ENCODE data around the gene HPF1. TPM values are rescaled to one million over a fixed set of nuclear protein-coding genes. Genes with fewer than 3 reads are reported as not detected.
A peak's percentile ranks its signal among the peaks of the same experiment; 100 is the strongest.
"Not testable (repeated sequence)": the region's sequence is repeated elsewhere in the genome, so short reads cannot be mapped to it uniquely, and the experiment has no call there.

Gene HPF1
- total and polyA plus RNA-seq, 8 donors: 0.58 to 27.1 (median 20.4) TPM; not detected in 1

- no peaks in the 10 kb centered on the region for H3K36me3 ChIP-seq
- WGBS, 5 donors: 46 to 69% (median 58%) methylated on average over 2 of the region's 2 CpGs
- H3K27ac ChIP-seq: no peak overlapping the region
- intact Hi-C loops (cut with DNase I; ENCODE audit: low total_unique reads): no loop called here
- no peak for TF ChIP-seq POLR2AphosphoS5 (IDR thresholded peaks at IDR 0.05)
- no peaks in the 10 kb centered on the region for H3K9me3 ChIP-seq
- H3K27me3 ChIP-seq: peaks cover 0 to 61% (median 24%) of the 10 kb centered on the region in 3 donors
- H3K4me1 ChIP-seq: peaks cover 0 to 11% (median 8%) of the 10 kb centered on the region in 4 donors
- H3K4me3 ChIP-seq: peak overlapping the region in 2 of 4 donors; percentile 6 to 19
- no peak for DNase-seq
These were observed 33.3 kb upstream of the HPF1 start for GRCh38 chr4:169791062-169791461.

GRCh38 chr4:169774466-169775445, 17.0 kb upstream of the HPF1 start:
- 20 to 28% (median 23%) methylated on average over 37 to 58 of the region's 58 CpGs for WGBS, 5 donors
- TF ChIP-seq POLR2AphosphoS5 (IDR thresholded peaks at IDR 0.05) (no peak), CTCF (IDR thresholded peaks at IDR 0.05) (no peak), EP300 (IDR thresholded peaks at IDR 0.05) (no peak), POLR2A (IDR thresholded peaks at IDR 0.05) (no peak)
- H3K4me3 ChIP-seq: peak overlapping the region; percentile 19 to 33 (median 30)
- intact Hi-C loops (cut with DNase I; ENCODE audit: low total_unique reads): no loop called here
- DNase-seq: peak in 1 of 2 donors; percentile 60
- H3K36me3 ChIP-seq: no peaks in the 10 kb centered on the region
- no peaks in the 10 kb centered on the region for H3K9me3 ChIP-seq
- peaks cover 0 to 33% (median 14%) of the 10 kb centered on the region in 3 donors for H3K27me3 ChIP-seq
- H3K27ac ChIP-seq: no peak overlapping the region
- H3K4me1 ChIP-seq: peaks cover 4 to 18% (median 8%) of the 10 kb centered on the region in 4 donors

GRCh38 chr4:169773889-169774288, 16.1 kb upstream of the HPF1 start:
- TF ChIP-seq CTCF (IDR thresholded peaks at IDR 0.05) (no peak), POLR2A (IDR thresholded peaks at IDR 0.05) (no peak), EP300 (IDR thresholded peaks at IDR 0.05) (no peak), POLR2AphosphoS5 (IDR thresholded peaks at IDR 0.05) (no peak)
- 67 to 84% (median 76%) methylated on average over 7 of the region's 7 CpGs for WGBS, 5 donors
- no peak overlapping the region for H3K4me3 ChIP-seq
- DNase-seq: no peak
- H3K27ac ChIP-seq: no peak overlapping the region
- intact Hi-C loops (cut with DNase I; ENCODE audit: low total_unique reads): no loop called here
- no peaks in the 10 kb centered on the region for H3K36me3 ChIP-seq
- peaks cover 4 to 18% (median 8%) of the 10 kb centered on the region in 4 donors for H3K4me1 ChIP-seq
- peaks cover 0 to 33% (median 14%) of the 10 kb centered on the region in 3 donors for H3K27me3 ChIP-seq
- H3K9me3 ChIP-seq: no peaks in the 10 kb centered on the region

GRCh38 chr4:169771556-169772080, 13.9 kb upstream of the HPF1 start:
- H3K4me1 ChIP-seq: peaks cover 4 to 18% (median 8%) of the 10 kb centered on the region in 4 donors
- H3K4me3 ChIP-seq; H3K36me3 ChIP-seq; DNase-seq; H3K27ac ChIP-seq; H3K9me3 ChIP-seq; intact Hi-C loops (cut with DNase I; ENCODE audit: low total_unique reads): not testable (repeated sequence)
- H3K27me3 ChIP-seq: peaks cover 0 to 26% (median 14%) of the 10 kb centered on the region in 3 donors
- WGBS, 5 donors: 82 to 86% (median 85%) methylated on average over 11 of the region's 11 CpGs

GRCh38 chr4:169770416-169770815, 12.7 kb upstream of the HPF1 start:
- Histone ChIP-seq H3K27ac (no peak overlapping the region), H3K9me3 (no peaks in the 10 kb centered on the region)
- DNase-seq: peak in 1 of 2 donors; percentile 15

More at GRCh38 chr4:169770416-169770815, 12.7 kb upstream of the HPF1 start:
- no peak overlapping the region for H3K4me3 ChIP-seq
- peaks cover 0 to 16% (median 13%) of the 10 kb centered on the region in 3 donors for H3K27me3 ChIP-seq
- H3K4me1 ChIP-seq: peaks cover 4 to 18% (median 8%) of the 10 kb centered on the region in 4 donors
- no peak for TF ChIP-seq POLR2AphosphoS5 (IDR thresholded peaks at IDR 0.05)
- no peak for TF ChIP-seq EP300 (IDR thresholded peaks at IDR 0.05)
- no peak for TF ChIP-seq POLR2A (IDR thresholded peaks at IDR 0.05)
- no peak for TF ChIP-seq CTCF (IDR thresholded peaks at IDR 0.05)
- intact Hi-C loops (cut with DNase I; ENCODE audit: low total_unique reads): no loop called here
- H3K36me3 ChIP-seq: no peaks in the 10 kb centered on the region
